ENCODE data around the gene DOCK2.
"Not testable (repeated sequence)": the region's sequence is repeated elsewhere in the genome, so short reads cannot be mapped to it uniquely, and the experiment has no call there.

Gene DOCK2

DNA sequence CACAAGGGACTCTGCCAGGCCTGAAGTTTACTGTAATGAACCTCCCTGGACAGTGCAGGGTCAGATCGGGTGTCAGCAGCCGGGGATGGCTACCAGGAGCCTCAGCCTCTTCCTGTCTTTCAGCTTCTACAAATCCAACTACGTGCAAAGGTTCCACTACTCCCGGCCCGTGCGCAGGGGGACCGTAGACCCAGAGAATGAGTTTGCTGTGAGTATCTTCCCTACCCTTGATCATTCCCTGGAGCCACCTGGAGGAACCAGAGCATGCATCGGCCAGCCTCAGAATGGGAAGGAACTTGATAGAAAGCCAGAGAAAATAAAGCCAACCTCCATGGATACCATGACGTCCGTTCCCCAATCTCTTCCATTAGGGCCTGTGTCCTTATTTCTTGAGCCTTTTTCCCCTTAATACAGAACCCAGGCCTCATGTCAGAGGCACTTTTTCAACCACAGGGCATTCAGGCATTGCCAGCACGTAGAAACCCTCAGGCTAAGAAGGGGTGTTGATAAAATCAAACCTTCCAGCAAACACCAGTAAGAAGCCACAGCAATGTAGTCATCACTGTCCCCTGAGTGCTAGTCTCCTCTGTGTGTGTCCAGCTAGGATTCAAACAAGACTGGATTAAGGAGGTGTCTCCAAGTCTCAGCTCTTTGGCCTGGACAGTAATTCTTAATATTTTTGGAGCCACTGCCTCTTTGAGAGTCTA lies 419.6 kb downstream of the DOCK2 start:
- DNase-seq (ENCODE audit: low spot score): no peak

DNA sequence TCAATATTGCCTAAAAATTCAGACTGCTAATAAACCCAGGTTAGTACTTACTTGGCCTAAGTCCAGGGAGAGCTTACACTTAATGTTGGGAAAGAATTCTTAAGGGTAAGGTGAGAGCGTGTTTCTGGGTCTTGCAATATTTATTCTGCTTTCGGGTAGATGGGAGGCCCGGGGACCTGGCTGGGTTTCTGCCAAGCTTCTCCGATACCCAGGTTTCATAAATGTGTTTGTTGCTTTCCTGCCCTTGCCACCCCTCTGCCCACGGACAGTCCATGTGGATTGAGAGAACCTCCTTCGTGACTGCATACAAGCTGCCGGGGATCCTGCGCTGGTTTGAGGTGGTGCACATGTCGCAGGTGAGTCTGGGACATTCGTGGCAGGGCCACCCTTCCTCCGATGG lies 420.2 kb downstream of the DOCK2 start:
- no peak for DNase-seq (ENCODE audit: low spot score)

DNA sequence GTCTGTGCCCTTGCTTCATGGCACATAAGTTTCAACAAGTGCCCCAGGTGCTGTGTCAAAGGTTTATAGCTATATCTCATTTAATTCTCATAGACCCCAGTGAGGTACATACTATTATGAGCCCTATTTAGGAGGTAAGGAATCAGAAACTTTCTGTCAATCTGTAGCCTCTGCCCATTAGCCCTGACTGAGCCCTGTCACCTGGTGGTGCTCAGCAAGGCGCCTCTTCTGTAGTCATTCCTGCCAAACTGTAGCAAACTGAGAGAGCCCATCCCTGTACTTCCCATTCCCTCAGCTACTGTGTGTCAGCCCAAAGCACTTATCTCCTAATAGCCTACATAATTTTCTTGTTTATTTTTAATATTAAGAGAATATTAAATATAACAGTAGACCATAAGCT lies 422.1 kb downstream of the DOCK2 start:
- DNase-seq (ENCODE audit: low spot score): no peak

DNA sequence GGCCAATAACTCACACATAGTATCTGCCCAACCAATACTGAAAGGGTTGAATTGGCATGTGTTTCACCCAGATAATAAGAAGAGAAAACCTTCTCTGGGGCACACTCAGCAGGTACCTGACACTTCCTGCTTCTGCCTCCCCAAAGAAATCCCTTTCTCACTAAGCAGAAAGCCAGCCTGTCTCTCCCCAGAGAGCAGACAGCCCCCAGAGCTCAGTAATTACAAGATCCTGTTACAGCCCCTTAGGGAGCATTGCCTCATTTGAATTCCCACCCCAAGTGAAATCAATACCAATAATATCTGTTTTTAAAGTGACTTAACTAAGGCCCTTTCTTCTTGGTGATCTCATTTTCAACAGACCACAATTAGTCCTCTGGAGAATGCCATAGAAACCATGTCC lies 430.1 kb downstream of the DOCK2 start:
- no peak for DNase-seq (ENCODE audit: low spot score)

DNA sequence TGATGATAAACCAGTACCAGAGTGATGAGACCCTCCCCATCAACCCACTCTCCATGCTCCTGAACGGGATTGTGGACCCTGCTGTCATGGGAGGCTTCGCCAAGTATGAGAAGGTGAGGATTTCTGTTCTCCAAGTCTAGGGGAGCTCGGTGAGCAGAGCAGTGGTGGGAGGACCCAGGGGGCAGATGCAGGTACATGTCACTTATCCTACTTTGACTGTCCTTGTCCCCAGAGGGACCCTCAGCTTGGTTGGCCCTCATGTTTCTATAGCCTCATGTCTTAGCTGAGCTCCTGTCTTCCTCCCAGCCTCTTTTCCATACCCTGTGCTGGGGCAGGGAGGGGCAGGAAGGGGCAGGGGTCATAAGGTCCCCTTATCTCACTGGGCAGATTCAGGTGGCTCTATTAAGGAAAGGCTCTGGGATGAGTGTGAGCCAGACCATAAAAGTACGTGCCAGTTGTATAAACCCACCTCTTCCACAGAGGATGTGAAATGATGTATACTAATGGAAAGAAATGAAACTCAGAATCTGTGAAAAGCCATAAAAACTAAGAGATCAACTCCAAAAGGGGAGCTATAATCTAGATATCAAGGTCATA lies 430.6 kb downstream of the DOCK2 start:
- no peak for DNase-seq (ENCODE audit: low spot score)

DNA sequence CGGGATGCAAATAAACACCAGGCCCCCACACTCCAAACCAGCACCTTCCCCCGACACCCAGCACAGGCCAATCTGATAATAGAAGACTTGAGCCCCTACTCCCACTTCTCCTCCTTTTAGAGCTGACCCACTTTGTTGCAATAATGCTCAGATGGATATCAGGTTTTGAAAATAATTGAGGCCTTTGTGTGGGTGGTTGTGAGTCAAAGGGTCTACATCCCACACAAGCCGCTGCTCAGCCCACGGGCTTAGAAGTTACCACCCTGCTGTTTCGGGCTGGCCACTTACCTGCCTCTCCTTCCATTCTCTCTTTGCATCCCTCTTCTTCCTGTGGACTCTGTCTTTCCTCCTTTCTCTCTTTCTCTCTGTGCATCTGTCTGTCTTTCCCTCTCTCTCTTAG lies 432.4 kb downstream of the DOCK2 start:
- DNase-seq (ENCODE audit: low spot score): no peak

DNA sequence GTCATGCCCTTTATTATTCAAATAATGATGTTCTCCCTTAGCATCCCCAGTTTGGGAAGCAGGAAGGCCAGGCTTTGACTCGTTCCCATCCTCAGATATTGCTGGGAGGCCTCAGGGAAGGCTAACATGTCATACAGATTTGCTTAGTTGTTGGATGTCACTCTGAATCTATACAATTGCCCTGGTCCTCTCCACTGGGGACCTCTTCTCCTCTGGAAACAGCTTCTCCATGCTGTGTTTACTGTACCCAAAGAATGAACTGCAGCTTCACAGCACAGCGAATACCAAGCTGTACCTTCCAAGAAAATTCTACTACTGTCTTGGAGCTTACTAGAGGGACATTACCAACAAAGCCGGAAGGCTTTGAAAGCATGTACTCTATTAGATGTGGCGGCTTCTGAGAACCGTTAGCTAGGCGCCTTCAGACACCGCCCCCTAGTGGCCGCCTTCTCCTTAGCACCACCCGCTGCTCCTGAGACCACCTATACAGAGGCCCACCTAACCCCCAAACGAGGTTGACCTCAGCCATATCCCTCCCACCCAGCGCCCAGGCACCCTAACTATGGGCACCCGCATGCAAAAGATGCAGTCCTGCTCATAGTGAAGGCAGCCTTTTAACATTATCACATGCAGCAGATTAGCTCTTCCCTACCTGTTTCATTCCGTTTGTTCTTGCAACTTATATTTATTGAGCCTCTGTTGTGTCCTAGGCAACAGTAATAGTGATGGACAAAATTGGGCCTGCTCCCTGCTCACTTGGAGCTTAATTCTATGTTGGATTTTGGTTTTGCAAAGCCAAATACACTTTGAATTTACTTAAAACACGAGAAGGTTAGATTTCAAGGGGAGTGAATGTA lies 433.7 kb downstream of the DOCK2 start:
- DNase-seq (ENCODE audit: low spot score): peak; percentile 88

DNA sequence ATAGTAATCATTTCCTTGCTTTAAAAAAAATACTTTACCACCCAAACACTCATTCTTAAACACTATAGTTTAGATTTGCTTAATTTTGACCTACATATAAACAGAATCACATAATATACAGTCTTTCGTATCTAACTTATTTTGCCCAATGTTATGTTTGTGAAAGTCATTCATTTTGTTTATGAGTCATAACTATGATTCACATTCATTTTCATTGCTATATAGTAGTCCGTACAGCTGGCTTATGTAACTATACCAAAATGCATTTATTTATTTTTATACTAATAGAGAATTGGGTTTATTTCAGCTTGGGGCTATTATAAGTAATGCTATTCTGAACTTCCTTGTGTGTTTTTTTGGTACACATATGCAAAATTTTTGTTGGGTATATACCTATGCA lies 434.7 kb downstream of the DOCK2 start:
- no peak for DNase-seq (ENCODE audit: low spot score)

DNA sequence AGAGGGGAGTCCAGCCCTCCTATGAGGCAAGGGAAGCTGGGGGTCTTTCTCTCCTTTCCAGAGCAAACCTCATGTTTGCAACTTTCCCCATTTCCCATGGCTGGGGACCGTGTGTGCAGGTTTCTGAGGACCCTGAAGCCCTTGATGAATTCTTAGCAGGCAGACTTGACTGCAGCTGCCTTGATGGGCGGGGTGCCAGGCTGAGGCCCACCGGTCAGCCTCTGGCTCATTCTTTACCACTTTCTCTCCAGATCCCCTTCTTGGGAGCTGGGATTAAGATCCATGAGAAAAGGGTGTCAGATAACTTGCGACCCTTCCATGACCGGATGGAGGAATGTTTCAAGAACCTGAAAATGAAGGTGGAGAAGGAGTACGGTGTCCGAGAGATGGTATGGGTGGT lies 438.6 kb downstream of the DOCK2 start:
- no peak for DNase-seq (ENCODE audit: low spot score)

DNA sequence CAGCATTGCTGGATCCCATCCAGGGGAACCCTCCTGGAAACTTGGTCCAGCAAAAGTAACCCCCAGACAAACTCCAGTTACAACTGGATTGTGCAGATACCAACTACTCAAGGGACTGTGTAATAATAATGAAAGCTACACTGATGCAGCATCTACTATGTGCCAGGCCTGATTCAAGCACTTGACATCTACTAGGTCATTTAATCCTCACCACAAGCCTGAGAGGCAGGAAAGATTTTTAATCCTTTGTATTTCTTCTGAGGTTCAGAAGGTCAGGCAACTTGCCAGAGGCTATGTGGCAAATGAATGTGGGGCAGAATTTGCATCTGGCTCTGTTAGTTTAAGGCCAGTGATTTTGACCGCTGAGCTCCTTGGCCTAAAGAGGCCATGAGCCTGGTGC lies 439.1 kb downstream of the DOCK2 start:
- no peak for DNase-seq (ENCODE audit: low spot score)

DNA sequence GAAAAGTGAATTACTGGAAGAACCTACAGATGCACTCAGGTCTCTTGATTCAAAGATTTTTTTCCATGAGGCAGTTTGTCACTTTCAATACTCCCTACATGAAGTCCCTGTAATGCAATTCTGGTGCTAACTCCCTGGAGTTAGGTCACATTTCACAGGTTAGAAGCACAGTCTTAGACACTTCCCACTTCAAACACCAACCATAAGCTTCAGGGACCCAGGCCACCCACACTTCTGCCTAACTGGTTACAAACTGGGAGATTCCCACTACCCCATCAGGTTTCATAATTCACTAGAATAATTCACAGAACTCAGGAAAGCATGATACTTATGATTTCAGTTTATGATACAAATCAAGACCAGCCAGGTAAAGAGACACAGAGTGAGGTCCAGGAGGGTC lies 439.7 kb downstream of the DOCK2 start:
- no peak for DNase-seq (ENCODE audit: low spot score)

DNA sequence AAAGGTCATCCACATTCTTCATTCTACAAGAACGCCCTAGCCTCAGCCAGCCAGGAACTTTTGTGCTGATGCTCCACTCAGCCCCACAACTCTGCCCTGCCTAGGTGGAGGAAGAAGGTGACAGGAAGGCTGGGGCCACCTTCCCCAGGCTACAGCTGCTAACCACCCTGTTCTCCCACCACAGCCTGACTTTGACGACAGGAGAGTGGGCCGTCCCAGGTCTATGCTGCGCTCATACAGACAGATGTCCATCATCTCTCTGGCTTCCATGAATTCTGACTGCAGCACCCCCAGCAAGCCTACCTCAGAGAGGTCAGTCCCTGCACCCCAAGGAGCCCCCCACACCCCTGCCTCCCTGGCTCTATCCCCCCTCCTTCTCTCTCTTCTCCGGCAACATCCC lies 440.5 kb downstream of the DOCK2 start:
- DNase-seq (ENCODE audit: low spot score): no peak

DNA sequence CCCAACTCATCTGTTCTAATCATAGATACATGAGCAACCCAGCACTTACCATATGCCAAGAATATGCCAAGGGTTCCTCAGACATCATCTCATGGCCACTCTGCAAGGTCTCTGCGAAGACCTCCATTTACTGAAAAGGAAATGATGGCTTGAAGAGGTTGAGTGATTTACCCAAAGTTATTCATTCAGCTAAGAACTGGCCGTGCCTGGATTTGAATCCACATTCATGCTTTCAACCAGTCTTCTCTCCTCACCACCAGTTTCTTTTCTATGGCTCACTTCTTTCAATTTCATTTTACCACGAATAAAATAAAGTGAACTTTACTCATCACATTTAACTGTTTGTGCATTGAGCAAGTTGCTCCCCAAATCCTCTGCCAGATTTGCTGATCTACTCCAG lies 441.4 kb downstream of the DOCK2 start:
- DNase-seq (ENCODE audit: low spot score): no peak

DNA sequence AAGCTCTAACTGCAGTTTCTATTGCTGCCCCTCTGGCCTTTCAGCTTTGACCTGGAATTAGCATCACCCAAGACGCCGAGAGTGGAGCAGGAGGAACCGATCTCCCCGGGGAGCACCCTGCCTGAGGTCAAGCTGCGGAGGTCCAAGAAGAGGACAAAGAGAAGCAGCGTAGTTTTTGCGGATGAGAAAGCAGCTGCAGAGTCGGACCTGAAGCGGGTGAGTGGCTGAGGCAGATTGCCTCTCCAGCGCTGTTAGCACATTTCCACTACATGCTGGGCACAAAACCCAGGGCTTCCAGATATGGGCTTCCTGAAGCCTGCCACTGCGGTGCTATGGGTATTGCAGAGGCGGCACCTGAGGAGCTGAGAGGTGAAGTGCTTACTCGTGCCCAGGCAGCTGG lies 441.9 kb downstream of the DOCK2 start:
- DNase-seq (ENCODE audit: low spot score): no peak

DNA sequence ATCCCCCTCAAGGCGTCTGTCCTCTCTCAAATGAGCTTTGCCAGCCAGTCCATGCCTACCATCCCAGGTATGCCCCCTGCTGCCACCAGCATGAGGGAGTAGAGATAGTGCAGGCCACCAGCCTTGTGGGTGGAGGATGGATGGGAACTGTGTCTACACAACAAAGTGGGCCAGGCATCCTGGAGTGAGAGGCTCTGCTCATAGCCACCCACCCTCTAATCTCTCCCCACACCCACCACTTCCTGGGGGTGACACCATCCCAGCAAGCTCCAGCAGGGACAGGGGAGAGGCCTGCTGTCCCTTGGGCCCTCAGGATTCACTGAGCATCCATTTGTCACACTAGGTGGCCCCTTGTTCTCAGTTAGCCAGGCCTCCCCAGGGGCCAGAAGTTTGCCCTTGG lies 443.1 kb downstream of the DOCK2 start:
- no peak for DNase-seq (ENCODE audit: low spot score)

DNA sequence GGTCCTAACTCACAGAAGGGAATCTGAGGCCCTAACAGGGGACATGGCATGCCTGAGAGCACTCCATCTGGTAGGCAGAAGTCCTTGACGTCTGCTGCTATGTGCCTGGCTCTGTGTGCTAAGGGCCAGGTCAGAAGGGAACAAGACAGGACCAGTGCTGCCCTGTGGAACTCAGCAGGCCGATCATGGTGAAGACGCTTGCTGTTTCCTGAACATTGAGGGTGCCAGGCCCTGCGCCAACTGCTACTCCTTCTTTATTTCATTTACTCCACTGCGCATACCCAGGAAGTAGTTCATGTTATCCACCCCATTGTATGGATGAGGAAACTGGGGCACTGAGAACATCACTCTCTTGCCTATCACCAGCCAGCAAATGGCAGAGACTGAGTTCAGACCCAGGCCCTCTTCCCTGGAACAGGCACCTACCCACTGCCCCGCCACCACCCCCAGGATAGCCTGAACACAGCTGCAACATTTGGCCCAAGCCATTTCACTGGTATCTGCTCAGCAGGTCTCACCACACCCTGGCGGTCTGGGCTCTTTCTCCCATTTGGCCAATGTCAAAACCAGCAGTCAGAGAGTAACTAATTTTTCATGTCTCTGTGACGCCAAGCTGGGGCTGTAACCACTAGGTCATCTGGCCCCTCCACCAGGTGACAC lies 443.8 kb downstream of the DOCK2 start:
- no peak for DNase-seq (ENCODE audit: low spot score)

DNA sequence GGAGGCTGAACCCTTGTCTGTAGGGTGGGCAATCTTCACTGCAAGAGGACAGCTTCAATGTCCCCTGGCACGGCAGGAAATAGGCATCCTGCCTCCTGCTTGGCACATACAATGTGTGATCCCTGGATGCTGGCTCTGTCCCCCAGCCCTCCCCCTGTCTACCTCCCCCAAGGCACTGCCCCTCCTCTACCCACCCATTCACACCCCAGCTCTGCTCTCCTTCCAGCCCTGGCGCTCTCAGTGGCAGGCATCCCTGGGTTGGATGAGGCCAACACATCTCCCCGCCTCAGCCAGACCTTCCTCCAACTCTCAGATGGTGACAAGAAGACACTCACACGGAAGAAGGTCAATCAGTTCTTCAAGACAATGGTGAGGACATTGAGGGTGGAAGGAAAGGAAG lies 444.5 kb downstream of the DOCK2 start:
- no peak for DNase-seq (ENCODE audit: low spot score)

DNA sequence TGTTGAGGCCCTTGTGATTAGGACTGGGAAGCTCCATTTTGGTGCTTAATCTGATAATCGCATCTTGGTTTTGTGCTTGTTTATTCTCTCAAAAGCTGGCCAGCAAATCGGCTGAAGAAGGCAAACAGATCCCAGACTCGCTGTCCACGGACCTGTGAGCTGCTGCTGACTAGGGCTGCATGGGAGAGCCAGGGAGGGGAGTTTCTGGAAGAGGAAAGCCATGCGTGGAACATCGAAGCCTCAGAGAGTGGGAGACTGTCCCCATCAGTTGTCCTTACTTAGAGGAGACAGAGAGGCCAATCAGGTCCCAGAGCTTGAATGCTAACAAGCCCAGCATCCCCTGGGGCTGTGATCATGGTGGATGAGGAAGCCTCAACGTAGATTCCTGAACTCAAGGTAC lies 445.6 kb downstream of the DOCK2 start:
- DNase-seq (ENCODE audit: low spot score): no peak

DNA sequence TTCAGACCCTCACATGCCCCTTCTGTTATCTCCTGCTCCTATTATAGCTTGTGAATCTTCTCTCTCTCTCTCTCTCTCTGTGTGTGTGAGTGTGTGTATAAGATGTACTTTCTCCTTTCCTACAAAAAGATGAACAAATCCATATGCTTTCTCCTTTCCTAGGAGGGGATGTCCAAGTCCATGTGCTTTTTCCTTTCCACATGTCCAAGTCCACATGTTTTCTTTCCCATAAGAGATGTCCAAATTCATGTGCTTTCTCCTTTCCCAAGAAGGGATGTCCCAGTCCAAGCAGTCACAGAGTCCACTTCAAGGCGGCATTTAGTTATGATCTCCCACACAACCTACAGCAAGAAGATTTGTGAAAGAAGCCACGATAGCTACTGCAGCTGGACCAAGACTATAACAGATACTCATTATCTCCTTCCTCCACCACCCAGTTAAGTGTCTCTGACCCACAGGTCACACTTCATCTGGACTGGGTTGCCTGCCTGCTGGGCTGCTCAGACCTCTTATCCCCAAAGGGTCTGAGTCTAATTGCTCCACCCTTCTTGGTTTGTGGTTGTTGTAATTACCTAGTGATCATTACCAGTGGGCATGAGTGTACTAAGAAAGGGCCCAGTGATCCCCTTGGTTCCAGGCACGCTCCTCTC lies 450.2 kb downstream of the DOCK2 start:
- DNase-seq (ENCODE audit: low spot score): no peak

DNA sequence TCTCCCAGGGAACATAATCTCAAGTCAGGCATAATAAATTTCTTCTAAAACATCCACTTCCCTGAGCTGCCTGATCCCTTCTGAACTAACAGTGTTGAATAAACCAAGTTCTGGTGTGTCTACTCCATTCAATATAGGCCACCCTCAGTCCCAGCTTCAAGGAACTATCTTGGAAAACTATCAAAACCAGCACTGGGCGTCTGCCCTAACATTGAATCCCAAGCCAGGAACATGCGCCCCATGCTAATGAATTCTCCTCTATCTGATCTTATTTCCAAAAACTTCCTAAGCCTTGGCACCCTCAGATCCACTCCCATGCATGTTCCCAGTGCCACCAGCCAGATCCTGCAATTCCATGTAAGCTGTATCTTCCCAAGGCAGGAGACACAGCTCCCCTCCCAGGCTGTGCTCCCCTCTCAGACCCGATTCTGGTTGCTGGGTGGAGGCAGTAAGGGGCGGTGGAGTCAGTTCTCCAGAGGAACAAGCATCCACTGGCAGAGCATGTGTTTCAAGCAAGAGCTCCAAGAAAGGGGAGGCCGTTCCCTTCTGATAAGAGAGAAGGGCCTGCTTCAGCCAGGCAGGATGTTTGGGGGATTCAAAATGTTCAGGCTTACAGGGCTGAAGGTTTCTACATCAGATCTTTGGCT lies 455.5 kb downstream of the DOCK2 start:
- no peak for DNase-seq (ENCODE audit: low spot score)

DNA sequence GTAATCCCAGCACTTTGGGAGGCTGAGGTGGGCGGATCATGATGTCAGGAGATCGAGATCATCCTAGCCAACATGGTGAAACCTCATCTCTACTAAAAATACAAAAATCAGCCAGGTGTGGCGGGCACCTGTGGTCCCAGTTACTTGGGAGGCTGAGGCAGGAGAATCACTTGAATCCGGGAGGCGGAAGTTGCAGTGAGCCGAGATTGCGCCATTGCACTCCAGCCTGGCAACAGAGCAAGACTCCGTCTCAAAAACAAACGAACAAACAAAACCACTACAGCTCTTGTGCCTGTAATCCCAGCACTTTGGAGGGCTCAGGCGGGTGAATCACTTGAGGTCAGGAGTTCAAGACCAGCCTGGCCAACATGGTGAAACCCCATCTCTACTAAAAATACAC lies 457.3 kb downstream of the DOCK2 start:
- not testable (repeated sequence) for DNase-seq (ENCODE audit: low spot score)

DNA sequence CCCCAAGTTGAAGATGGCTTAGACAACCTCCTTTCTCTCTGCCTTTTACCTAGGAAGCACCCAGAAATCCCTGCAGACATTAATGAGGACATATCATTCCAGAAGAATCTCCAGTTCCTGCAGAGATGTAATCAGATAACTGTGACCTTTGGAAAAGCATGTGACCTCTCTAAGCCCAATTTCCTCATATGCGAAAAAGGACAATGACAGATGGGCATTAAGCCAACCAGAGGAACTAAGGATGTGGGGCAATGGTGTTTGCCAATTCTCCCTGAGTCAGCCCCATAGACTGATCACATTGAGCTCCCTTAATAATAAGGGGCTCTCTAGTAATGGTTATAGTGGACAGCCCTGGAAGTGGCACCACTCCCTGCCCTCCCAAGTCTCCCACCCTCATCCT lies 458.6 kb downstream of the DOCK2 start:
- no peak for DNase-seq (ENCODE audit: low spot score)
